ENCODE measurements around the gene PHF21B.

DNA sequence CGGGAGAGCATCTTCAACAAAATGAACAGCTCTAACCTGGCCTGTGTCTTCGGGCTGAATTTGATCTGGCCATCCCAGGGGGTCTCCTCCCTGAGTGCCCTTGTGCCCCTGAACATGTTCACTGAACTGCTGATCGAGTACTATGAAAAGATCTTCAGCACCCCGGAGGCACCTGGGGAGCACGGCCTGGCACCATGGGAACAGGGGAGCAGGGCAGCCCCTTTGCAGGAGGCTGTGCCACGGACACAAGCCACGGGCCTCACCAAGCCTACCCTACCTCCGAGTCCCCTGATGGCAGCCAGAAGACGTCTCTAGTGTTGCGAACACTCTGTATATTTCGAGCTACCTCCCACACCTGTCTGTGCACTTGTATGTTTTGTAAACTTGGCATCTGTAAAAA, 147.5 kb downstream of the PHF21B start:
- TF ChIP-seq, protein P1, sequence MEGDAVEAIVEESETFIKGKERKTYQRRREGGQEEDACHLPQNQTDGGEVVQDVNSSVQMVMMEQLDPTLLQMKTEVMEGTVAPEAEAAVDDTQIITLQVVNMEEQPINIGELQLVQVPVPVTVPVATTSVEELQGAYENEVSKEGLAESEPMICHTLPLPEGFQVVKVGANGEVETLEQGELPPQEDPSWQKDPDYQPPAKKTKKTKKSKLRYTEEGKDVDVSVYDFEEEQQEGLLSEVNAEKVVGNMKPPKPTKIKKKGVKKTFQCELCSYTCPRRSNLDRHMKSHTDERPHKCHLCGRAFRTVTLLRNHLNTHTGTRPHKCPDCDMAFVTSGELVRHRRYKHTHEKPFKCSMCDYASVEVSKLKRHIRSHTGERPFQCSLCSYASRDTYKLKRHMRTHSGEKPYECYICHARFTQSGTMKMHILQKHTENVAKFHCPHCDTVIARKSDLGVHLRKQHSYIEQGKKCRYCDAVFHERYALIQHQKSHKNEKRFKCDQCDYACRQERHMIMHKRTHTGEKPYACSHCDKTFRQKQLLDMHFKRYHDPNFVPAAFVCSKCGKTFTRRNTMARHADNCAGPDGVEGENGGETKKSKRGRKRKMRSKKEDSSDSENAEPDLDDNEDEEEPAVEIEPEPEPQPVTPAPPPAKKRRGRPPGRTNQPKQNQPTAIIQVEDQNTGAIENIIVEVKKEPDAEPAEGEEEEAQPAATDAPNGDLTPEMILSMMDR (conservative IDR thresholded peaks at IDR 0.05): no peak
- no peak for TF ChIP-seq ZFX (IDR thresholded peaks at IDR 0.05)
